Choroid plexus epithelial cell (primary cell): ENCODE data around the gene IL3.

ENCODE experiments used
- DNase-seq: peaks from one replicate; pipeline ENCODE4 v3.0.0-alpha.2; 2010; ENCODE audit warnings: low read depth
- H3K4me3 ChIP-seq: 2 replicates; pipeline ENCODE4 v1.5.1; 2011; ENCODE audit warnings: low read depth, mild to moderate bottlenecking, control low read depth, low read length, moderate library complexity
- TF ChIP-seq, protein P1 (sequence below): conservative IDR thresholded peaks from 2 replicates; pipeline ENCODE4 v1.5.1; 2011; ENCODE audit warnings: low read depth, mild to moderate bottlenecking, control low read depth, inconsistent platforms, low read length, moderate library complexity

IL3 gene

DNA sequence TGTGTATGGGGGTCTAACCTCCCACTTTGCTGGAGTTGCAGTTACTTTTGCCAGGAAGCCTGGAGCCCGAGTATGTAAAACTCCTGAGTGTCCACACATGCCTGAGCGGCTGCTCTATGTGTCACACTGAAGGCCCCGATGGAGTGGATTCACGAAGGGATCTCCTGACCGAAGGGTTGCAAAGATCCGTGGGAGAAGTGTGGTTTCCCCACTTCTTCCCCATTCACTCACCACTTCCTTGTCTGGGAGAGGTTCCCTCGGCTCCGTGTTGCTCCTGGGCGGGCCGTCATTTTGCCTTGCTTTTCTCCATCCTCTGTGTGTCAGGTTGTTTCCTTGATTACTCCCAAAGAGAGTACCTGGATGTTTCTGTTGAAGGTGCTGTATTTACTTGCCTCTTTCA lies 16.2 kb upstream of the IL3 start:
- no peak overlapping the region for H3K4me3 ChIP-seq
- DNase-seq: no peak
- TF ChIP-seq, protein P1, sequence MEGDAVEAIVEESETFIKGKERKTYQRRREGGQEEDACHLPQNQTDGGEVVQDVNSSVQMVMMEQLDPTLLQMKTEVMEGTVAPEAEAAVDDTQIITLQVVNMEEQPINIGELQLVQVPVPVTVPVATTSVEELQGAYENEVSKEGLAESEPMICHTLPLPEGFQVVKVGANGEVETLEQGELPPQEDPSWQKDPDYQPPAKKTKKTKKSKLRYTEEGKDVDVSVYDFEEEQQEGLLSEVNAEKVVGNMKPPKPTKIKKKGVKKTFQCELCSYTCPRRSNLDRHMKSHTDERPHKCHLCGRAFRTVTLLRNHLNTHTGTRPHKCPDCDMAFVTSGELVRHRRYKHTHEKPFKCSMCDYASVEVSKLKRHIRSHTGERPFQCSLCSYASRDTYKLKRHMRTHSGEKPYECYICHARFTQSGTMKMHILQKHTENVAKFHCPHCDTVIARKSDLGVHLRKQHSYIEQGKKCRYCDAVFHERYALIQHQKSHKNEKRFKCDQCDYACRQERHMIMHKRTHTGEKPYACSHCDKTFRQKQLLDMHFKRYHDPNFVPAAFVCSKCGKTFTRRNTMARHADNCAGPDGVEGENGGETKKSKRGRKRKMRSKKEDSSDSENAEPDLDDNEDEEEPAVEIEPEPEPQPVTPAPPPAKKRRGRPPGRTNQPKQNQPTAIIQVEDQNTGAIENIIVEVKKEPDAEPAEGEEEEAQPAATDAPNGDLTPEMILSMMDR: no peak

- DNase-seq: no peak
- H3K4me3 ChIP-seq: no peak overlapping the region
- TF ChIP-seq, protein P1: no peak
These were observed 13.6 kb upstream of the IL3 start for GRCh38 chr5:132046880-132047299.

- no peak for DNase-seq
- H3K4me3 ChIP-seq: no peak overlapping the region
- TF ChIP-seq, protein P1: no peak
These were observed 11.4 kb upstream of the IL3 start for GRCh38 chr5:132049093-132049492.

DNA sequence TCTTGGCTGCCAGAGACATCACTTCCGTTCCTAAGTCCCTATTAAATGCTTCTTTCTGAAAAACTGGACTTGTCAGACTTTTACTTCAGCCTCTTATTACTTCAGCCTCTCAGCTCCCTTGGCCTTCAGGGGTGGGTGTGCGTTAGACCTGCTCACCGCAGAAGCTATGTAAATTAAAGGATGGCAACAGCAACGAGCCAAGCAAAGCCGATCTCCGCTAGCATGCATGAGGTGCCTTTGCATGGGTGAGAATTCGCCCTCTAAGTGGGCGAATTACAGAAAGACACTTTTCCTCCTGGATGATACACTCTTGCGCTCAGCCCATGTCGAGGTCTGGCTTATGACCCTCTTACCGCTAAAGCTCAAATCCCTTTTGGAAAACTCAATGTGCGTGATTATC lies 10.9 kb upstream of the IL3 start:
- TF ChIP-seq, protein P1: no peak
- no peak overlapping the region for H3K4me3 ChIP-seq
- DNase-seq: no peak

DNA sequence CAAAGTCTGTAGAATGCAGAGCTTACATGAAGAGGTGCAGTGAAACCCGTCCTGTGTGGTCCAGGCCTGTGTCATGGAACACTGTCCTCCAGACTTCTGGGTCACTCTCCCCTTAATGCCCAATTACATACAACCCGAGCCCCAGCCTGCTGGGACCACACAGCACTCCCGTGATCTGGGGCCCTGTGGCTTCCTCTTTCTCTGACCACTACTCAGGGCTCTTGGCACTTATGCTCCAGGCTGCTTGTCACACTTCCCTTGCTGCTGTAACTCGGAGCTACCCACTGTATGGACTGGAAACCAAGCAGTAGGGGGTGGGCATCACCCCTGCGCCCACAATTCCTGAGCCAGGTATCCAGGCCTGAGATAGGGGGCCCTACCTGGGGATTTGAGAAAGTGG lies 10.3 kb upstream of the IL3 start:
- TF ChIP-seq, protein P1: no peak
- no peak overlapping the region for H3K4me3 ChIP-seq
- no peak for DNase-seq

DNA sequence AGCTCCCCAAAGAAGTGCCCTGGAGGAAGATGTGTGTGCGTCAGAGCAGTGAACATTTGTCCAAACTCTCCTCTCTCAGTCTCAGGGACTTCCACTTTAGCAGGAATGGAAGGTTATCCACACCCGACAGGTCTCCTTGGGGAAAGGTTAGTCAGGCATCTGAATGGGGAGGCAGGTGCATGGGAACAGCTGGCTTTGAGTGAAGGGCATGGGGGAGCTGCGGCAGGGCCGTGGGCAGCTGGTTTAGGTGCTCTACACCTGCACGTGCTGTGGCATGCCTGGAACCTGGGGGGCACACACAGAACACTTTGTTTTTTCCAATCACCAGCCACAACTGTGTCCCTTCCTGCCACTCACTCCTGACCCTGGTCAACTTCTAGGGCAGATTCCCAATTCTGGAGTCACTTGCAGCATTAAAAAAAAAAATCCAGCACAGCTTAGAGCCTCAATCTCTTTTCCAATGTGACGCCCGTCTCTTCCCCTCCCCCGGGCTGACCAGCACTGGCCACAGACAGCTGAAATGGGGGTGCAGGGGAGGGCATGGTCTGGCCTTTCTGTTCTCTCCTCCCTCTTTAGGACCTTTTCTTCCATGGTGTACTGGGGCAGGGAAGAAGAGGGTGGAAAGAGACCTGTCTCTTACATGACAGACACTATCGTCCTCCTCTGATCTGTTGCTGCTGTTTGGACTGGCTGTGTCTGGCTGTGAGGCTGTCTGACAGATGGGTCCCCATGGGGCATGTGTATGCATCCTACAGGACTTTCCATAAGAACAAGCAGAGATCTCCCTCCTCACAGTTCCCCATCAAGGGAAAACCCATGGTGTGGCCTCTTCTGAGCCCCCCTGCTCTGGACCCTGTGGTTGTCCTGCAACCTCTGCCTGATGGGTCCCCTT lies 9.5 kb upstream of the IL3 start:
- TF ChIP-seq, protein P1: no peak
- DNase-seq: no peak
- no peak overlapping the region for H3K4me3 ChIP-seq

- TF ChIP-seq, protein P1: no peak
- no peak overlapping the region for H3K4me3 ChIP-seq
- no peak for DNase-seq
These were observed 7.9 kb upstream of the IL3 start for GRCh38 chr5:132052520-132052919.
